Measurements from ENCODE around the gene ID4.

DNA sequence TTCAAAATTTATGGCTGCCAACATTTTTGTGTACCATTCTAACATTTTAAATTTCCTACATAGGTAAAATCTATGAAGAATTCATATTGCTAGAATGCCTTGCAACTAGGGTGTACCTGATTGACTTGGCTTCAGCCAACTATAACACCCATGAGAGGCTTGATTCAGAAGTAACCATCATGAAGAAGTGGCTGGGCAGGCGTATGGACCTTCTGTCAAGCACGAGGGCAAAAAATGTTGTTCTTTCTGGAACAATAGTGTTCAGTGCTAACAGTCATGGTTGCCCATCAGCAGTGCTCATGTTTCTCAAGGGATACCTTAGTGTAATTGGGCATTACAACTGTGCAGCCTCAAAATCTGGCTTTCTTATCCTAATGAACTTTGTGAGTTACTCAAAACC, 42.9 kb downstream of the ID4 start:
- TF ChIP-seq, protein P1, sequence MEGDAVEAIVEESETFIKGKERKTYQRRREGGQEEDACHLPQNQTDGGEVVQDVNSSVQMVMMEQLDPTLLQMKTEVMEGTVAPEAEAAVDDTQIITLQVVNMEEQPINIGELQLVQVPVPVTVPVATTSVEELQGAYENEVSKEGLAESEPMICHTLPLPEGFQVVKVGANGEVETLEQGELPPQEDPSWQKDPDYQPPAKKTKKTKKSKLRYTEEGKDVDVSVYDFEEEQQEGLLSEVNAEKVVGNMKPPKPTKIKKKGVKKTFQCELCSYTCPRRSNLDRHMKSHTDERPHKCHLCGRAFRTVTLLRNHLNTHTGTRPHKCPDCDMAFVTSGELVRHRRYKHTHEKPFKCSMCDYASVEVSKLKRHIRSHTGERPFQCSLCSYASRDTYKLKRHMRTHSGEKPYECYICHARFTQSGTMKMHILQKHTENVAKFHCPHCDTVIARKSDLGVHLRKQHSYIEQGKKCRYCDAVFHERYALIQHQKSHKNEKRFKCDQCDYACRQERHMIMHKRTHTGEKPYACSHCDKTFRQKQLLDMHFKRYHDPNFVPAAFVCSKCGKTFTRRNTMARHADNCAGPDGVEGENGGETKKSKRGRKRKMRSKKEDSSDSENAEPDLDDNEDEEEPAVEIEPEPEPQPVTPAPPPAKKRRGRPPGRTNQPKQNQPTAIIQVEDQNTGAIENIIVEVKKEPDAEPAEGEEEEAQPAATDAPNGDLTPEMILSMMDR (IDR thresholded peaks at IDR 0.05; ENCODE audit: poor library complexity), result no peak
- no peak for TF ChIP-seq EZH2 (IDR thresholded peaks at IDR 0.05; ENCODE audit: borderline replicate concordance)
